H9 (cell line): Measurements from ENCODE around the gene EFNB3. TPM values are rescaled to one million over a fixed set of nuclear protein-coding genes. Genes with fewer than 3 reads are reported as not detected.

Experiments used
- DNase-seq: peaks from one replicate; pipeline ENCODE4 v3.0.0-alpha.2; 2017
- H2AFZ ChIP-seq: one replicate; pipeline ENCODE4 v1.6.1; 2013; ENCODE audit warnings: mild to moderate bottlenecking, low read length, control low read depth, moderate library complexity
- H2AK5ac ChIP-seq: 2 replicates; pipeline ENCODE4 v1.6.1; 2013; ENCODE audit warnings: low read length, control low read depth, mixed read lengths; ENCODE audit not compliant: insufficient read length
- H2BK120ac ChIP-seq: one replicate; pipeline ENCODE4 v1.6.1; 2013; ENCODE audit warnings: low read depth, mild to moderate bottlenecking, low read length, control low read depth, inconsistent platforms; ENCODE audit not compliant: poor library complexity, severe bottlenecking
- H2BK12ac ChIP-seq: 2 replicates; pipeline ENCODE4 v1.6.1; 2013; ENCODE audit warnings: low read length, control low read depth, mixed read lengths, low read depth; ENCODE audit not compliant: insufficient read length
- H2BK15ac ChIP-seq: 2 replicates; pipeline ENCODE4 v1.6.1; 2013; ENCODE audit warnings: low read depth, low read length, control low read depth
- H2BK20ac ChIP-seq: one replicate; pipeline ENCODE4 v1.6.1; 2013; ENCODE audit warnings: low read depth, mild to moderate bottlenecking, low read length, control low read depth, inconsistent platforms; ENCODE audit not compliant: poor library complexity, severe bottlenecking
- H2BK5ac ChIP-seq: 2 replicates; pipeline ENCODE4 v1.6.1; 2013; ENCODE audit warnings: low read length, control low read depth, mixed read lengths; ENCODE audit not compliant: insufficient read length
- H3K14ac ChIP-seq: 2 replicates; pipeline ENCODE4 v1.6.1; 2013; ENCODE audit warnings: low read length, control low read depth; ENCODE audit not compliant: insufficient read depth
- H3K18ac ChIP-seq: 2 replicates; pipeline ENCODE4 v1.6.1; 2013; ENCODE audit warnings: low read depth, mild to moderate bottlenecking, mixed read lengths, low read length, control low read depth; ENCODE audit not compliant: insufficient read length
- H3K23ac ChIP-seq: 2 replicates; pipeline ENCODE4 v1.6.1; 2013; ENCODE audit warnings: low read length, control low read depth, mixed read lengths, low read depth; ENCODE audit not compliant: insufficient read length
- H3K23me2 ChIP-seq: 2 replicates; pipeline ENCODE4 v1.6.1; 2013; ENCODE audit warnings: low read depth, mild to moderate bottlenecking, mixed read lengths, low read length, control low read depth; ENCODE audit not compliant: insufficient read length, poor library complexity, severe bottlenecking
- H3K27ac ChIP-seq: 2 replicates; pipeline ENCODE4 v1.5.1; 2013; ENCODE audit warnings: low read length, control low read depth, mixed read lengths, low read depth; ENCODE audit not compliant: insufficient read length
- H3K27me3 ChIP-seq: 2 replicates; pipeline ENCODE4 v1.6.1; 2013; ENCODE audit warnings: low read length, control low read depth, inconsistent platforms; ENCODE audit not compliant: insufficient read depth
- H3K4ac ChIP-seq: 2 replicates; pipeline ENCODE4 v1.6.1; 2013; ENCODE audit warnings: low read depth, mild to moderate bottlenecking, control low read depth, inconsistent platforms, low read length, moderate library complexity
- H3K4me1 ChIP-seq: 2 replicates; pipeline ENCODE4 v1.6.1; 2013; ENCODE audit warnings: low read length, control low read depth, inconsistent platforms; ENCODE audit not compliant: insufficient read depth
- H3K4me2 ChIP-seq: 2 replicates; pipeline ENCODE4 v1.6.1; 2013; ENCODE audit warnings: low read length, control low read depth, mixed read lengths; ENCODE audit not compliant: insufficient read length, insufficient read depth
- H3K56ac ChIP-seq: 2 replicates; pipeline ENCODE4 v1.6.1; 2013; ENCODE audit warnings: low read depth, mild to moderate bottlenecking, mixed read lengths, low read length, control low read depth; ENCODE audit not compliant: insufficient read length
- H3K79me1 ChIP-seq: 2 replicates; pipeline ENCODE4 v1.6.1; 2013; ENCODE audit warnings: low read depth, mild to moderate bottlenecking, moderate library complexity, low read length, control low read depth, inconsistent platforms; ENCODE audit not compliant: insufficient read depth, poor library complexity, severe bottlenecking
- H3K79me2 ChIP-seq: 2 replicates; pipeline ENCODE4 v1.6.1; 2013; ENCODE audit warnings: low read length, control low read depth, inconsistent platforms; ENCODE audit not compliant: insufficient read depth
- H3K9ac ChIP-seq: 2 replicates; pipeline ENCODE4 v1.6.1; 2013; ENCODE audit warnings: low read length, control low read depth, mixed read lengths; ENCODE audit not compliant: insufficient read length; ENCODE audit errors: extremely low read depth
- H3K9me3 ChIP-seq: one replicate; pipeline ENCODE4 v1.6.1; 2013; ENCODE audit warnings: low read depth, low read length, inconsistent platforms; ENCODE audit not compliant: control insufficient read depth
- H3T11ph ChIP-seq: one replicate; pipeline ENCODE4 v1.6.1; 2013; ENCODE audit warnings: mild to moderate bottlenecking, low read length, control low read depth, inconsistent platforms
- H4K20me1 ChIP-seq: one replicate; pipeline ENCODE4 v1.6.1; 2013; ENCODE audit not compliant: control insufficient read depth, insufficient read length, insufficient read depth
- H4K5ac ChIP-seq: 2 replicates; pipeline ENCODE4 v1.6.1; 2013; ENCODE audit warnings: low read depth, mild to moderate bottlenecking, mixed read lengths, low read length, control low read depth; ENCODE audit not compliant: insufficient read length
- H4K8ac ChIP-seq: replicated peaks from 2 replicates; pipeline ENCODE4 v1.6.1; 2013; ENCODE audit warnings: low read length, control low read depth, mixed read lengths, low read depth; ENCODE audit not compliant: insufficient read length
- H4K91ac ChIP-seq: 2 replicates; pipeline ENCODE4 v1.6.1; 2013; ENCODE audit warnings: low read depth, mild to moderate bottlenecking, moderate library complexity, mixed read lengths, low read length, control low read depth; ENCODE audit not compliant: insufficient read length
- H3K27ac Mint-ChIP-seq, 3 experiments: 2 replicates in 2 of 3; 3 replicates in 1 of 3; pipeline ENCODE4 v1.8.0; 2020 to 2021; ENCODE audit warnings: mixed read lengths in 3 of 3, mild to moderate bottlenecking in 1 of 3, moderate library complexity in 1 of 3
- H3K27me3 Mint-ChIP-seq: 2 replicates; pipeline ENCODE4 v1.8.0; 2021; ENCODE audit warnings: low read depth, mild to moderate bottlenecking, moderate library complexity, mixed read lengths
- H3K36me3 Mint-ChIP-seq, 3 experiments: 2 replicates in 2 of 3; 3 replicates in 1 of 3; pipeline ENCODE4 v1.8.0; 2020 to 2021; ENCODE audit warnings: low read depth in 3 of 3, mixed read lengths in 3 of 3; ENCODE audit not compliant: insufficient read depth in 1 of 3
- H3K4me1 Mint-ChIP-seq, 2 experiments: 2 replicates each; pipeline ENCODE4 v1.8.0; 2020; ENCODE audit warnings: mixed read lengths in 2 of 2
- H3K4me3 Mint-ChIP-seq, 2 experiments: 2 replicates in 1 of 2; 3 replicates in 1 of 2; pipeline ENCODE4 v1.8.0; 2020 to 2021; ENCODE audit warnings: mild to moderate bottlenecking in 2 of 2, mixed read lengths in 2 of 2, moderate library complexity in 1 of 2
- H3K9me3 Mint-ChIP-seq, 2 experiments: 2 replicates in 1 of 2; 3 replicates in 1 of 2; pipeline ENCODE4 v1.8.0; 2020; ENCODE audit warnings: mild to moderate bottlenecking in 2 of 2, mixed read lengths in 2 of 2, moderate library complexity in 1 of 2
- CTCF ChIP-seq: fragments of 200-600 bp; sonication (generic); conservative IDR thresholded peaks from 3 replicates; pipeline ENCODE4 v1.8.0; 2021; ENCODE audit warnings: antibody characterized with exemption, mild to moderate bottlenecking
- WGBS: extraction: QIAGEN DNeasy Blood & Tissue Kit; methylation state at CpG from one replicate; pipeline ENCODE4 v1.1.7; 2013; ENCODE audit warnings: missing lambda C conversion rate, low lambda C conversion rate, mixed read lengths; ENCODE audit not compliant: insufficient read length; ENCODE audit errors: extremely low coverage; 5-methylcytosine and 5-hydroxymethylcytosine counted together
- total RNA-seq: library from RNA; stranded (reverse); gene quantifications from 2 replicates; pipeline ENCODE4 v1.2.1, GENCODE V29; 2021

EFNB3 gene
- total RNA-seq, 1 experiment from 2014 or later: 11.3 TPM

- Mint-ChIP-seq H3K4me1 (peaks cover 16 to 33% of the 10 kb centered on the region in 2 experiments), H3K9me3 (peaks cover 10% of the 10 kb centered on the region in 2 experiments)
- H3K23me2 ChIP-seq: no peaks in the 10 kb centered on the region
Measured at GRCh38 chr17:7673239-7673638, 31.8 kb upstream of the EFNB3 start.

More at GRCh38 chr17:7673239-7673638, 31.8 kb upstream of the EFNB3 start:
- no peak overlapping the region for H3K4me2 ChIP-seq
- no peak overlapping the region for H3K18ac ChIP-seq
- H2BK120ac ChIP-seq: no peak overlapping the region
- H2AK5ac ChIP-seq: no peak overlapping the region
- peaks cover 7% of the 10 kb centered on the region; the same call in 1 of the 2 replicates for H3K4me1 ChIP-seq
- no peaks in the 10 kb centered on the region for H3K79me2 ChIP-seq
- H4K8ac ChIP-seq: no peak overlapping the region
- H3K9me3 ChIP-seq: peaks cover 10% of the 10 kb centered on the region
- no peak overlapping the region for H4K91ac ChIP-seq
- H3K27me3 ChIP-seq: no peaks in the 10 kb centered on the region
- H3K27ac Mint-ChIP-seq: peak overlapping the region in 1 of 3 experiments; percentile 80; a peak in 2 of 7 replicates
- TF ChIP-seq CTCF: peak; percentile 81
- no peaks in the 10 kb centered on the region for H4K20me1 ChIP-seq
- H3K9ac ChIP-seq: no peak overlapping the region
- H2BK5ac ChIP-seq: no peak overlapping the region
- no peak overlapping the region for H2BK20ac ChIP-seq
- H3K23ac ChIP-seq: no peak overlapping the region
- H3K56ac ChIP-seq: no peak overlapping the region
- H3K14ac ChIP-seq: no peak overlapping the region
- DNase-seq: peak; percentile 66
- WGBS: no CpG with 5 or more reads among the region's 2 CpGs
- no peak overlapping the region for H2BK15ac ChIP-seq
- H2AFZ ChIP-seq: no peak overlapping the region
- H3K79me1 ChIP-seq: no peaks in the 10 kb centered on the region
- H3T11ph ChIP-seq: no peak overlapping the region
- H3K4me3 Mint-ChIP-seq: no peak overlapping the region
- peaks cover 57 to 73% (median 72%) of the 10 kb centered on the region in 3 experiments for H3K36me3 Mint-ChIP-seq
- no peak overlapping the region for H3K27ac ChIP-seq
- H3K27me3 Mint-ChIP-seq: no peaks in the 10 kb centered on the region
- H3K4ac ChIP-seq: no peak overlapping the region
- H2BK12ac ChIP-seq: no peak overlapping the region
- H4K5ac ChIP-seq: no peak overlapping the region
